Vagina (tissue), 2 donors: ENCODE results near the gene CP.

ENCODE experiments used
- CTCF ChIP-seq, 3 experiments: fragments of 450-650 bp in 2 of 3; fragments of 200-600 bp in 1 of 3; sonication (generic) in 1 of 3; IDR thresholded peaks; one replicate each; pipeline ENCODE4 v1.5.1; 2017 to 2019; ENCODE audit warnings: antibody characterized with exemption in 3 of 3, mild to moderate bottlenecking in 2 of 3, moderate library complexity in 2 of 3
- POLR2A ChIP-seq, 2 donors: fragments of 450-650 bp; IDR thresholded peaks; one replicate each; pipeline ENCODE4 v1.6.1; 2017; ENCODE audit warnings: antibody characterized with exemption in 2 of 2, mild to moderate bottlenecking in 2 of 2, moderate library complexity in 2 of 2
- POLR2AphosphoS5 ChIP-seq, 2 donors: sonication (generic); formaldehyde crosslinking; IDR thresholded peaks; one replicate each; pipeline ENCODE4 v1.9.0; 2017; ENCODE audit warnings: antibody characterized with exemption in 2 of 2, mild to moderate bottlenecking in 2 of 2, low read depth in 1 of 2; ENCODE audit not compliant: insufficient read depth in 1 of 2

GRCh38 chr3:149263856-149264255 lies 42.2 kb upstream of the CP start:
- TF ChIP-seq CTCF (IDR thresholded peaks at IDR 0.05) (no peak), POLR2AphosphoS5 (IDR thresholded peaks at IDR 0.05; ENCODE audit: insufficient read depth in 1 of 2, low read depth in 1 of 2) (no peak), POLR2A (IDR thresholded peaks at IDR 0.05) (no peak)
